Suppressor macrophage treated with lipopolysaccharide for 4 hours (primary cell): ENCODE results near the gene PSMG3.
"Not testable (repeated sequence)": the region's sequence is repeated elsewhere in the genome, so short reads cannot be mapped to it uniquely, and the experiment has no call there.

Experiments
- DNase-seq: peaks from one replicate; pipeline ENCODE4 v3.0.0-alpha.2; 2020

Gene PSMG3

GRCh38 chr7:1531263-1531978 lies 38.4 kb downstream of the PSMG3 start:
- DNase-seq = peak; percentile 35

GRCh38 chr7:1530946-1531262 lies 38.9 kb downstream of the PSMG3 start:
- no peak for DNase-seq

DNA sequence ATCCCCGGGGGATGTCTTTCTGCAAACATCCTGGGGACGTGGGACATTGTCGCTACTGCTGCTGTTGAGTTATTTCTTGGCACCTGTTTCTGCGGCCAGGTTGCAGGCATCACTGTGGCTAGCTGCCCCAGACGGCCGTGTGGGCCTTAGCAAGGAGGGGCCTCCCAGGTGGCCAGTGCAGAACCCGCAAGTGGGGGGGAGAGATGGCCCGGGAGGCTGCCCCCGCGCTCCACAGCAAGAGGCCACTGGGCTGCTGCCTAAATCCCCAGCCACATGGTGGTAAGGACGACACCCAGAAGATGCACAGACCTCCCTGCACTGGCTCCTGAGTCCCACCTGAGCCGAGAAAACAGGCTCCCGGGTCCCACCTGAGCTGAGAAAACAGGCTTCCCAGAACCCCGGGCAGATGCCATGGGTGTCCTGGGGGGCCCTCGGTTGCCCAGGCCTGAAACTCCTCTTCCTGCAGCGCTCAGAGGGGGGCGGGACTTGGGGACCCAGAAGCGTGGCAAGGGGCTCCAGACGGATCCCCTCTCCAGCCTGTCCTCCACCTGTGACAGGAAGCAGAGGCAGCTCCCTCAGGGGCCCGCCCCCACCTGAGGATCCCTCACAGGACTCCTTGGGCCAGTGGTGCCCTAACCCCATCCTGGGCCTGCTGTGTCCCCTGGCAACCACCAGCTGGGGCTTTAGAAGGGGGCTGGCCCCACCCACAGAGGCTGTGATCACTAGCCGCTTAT lies 40.3 kb downstream of the PSMG3 start:
- no peak for DNase-seq

- no peak for DNase-seq
Measured at GRCh38 chr7:1526271-1526754, 43.5 kb downstream of the PSMG3 start.

GRCh38 chr7:1525409-1525808 lies 44.4 kb downstream of the PSMG3 start:
- no peak for DNase-seq

DNA sequence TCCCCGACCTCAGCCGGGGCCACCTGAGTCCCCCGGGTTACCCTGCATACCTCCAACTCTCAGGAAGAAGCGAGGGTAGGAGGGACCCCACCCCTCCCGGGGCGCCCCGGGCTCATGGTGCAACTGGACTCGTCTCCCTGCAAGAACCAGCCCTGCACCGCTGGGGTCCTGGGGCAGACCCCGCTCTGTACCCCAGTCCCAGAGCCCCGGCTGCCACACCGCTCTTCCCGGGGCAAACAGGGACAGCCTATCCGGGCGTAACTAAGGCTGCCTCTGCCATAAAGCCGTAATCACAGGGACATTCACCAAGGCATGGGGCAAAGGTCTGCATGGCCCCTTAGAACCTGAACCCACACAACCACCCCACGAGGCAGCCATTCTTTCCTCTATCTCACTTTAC lies 46.0 kb downstream of the PSMG3 start:
- no peak for DNase-seq

GRCh38 chr7:1523208-1523607 lies 46.6 kb downstream of the PSMG3 start:
- DNase-seq = no peak

- DNase-seq = no peak
Measured at GRCh38 chr7:1521456-1521855, 48.4 kb downstream of the PSMG3 start.

DNA sequence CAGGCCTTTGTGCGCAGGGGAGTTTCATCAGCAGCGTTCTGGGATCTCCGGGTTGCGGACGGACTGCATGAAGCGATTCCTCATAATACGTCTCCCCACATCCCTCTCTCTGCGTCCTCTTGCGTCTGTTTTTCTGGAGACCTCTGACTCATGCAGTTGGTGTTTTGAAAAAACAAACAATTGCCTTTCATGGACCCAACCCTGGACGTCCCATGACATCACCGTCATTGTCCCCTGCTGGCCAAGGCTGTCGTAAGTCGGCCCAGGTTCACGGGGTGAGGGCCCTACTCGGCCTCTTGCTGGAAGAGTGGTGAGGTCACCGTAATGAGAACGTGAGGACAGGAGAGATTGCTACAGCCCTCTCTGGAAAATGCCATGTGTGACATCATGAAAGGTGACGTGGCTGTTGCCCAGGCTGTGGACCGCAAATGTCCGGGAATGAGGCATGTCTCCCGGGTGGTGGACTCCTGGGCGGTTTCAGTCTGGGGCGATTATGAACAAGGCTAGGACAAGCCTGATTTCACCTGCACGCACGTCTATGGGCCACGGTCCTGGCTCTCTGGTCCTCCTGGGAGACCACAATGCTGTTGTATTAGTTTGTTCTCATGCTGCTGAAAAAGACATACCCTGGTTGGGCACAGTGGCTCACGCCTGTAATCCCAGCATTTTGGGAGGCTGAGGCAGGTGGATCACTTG lies 49.1 kb downstream of the PSMG3 start:
- peak; percentile 58 for DNase-seq

DNA sequence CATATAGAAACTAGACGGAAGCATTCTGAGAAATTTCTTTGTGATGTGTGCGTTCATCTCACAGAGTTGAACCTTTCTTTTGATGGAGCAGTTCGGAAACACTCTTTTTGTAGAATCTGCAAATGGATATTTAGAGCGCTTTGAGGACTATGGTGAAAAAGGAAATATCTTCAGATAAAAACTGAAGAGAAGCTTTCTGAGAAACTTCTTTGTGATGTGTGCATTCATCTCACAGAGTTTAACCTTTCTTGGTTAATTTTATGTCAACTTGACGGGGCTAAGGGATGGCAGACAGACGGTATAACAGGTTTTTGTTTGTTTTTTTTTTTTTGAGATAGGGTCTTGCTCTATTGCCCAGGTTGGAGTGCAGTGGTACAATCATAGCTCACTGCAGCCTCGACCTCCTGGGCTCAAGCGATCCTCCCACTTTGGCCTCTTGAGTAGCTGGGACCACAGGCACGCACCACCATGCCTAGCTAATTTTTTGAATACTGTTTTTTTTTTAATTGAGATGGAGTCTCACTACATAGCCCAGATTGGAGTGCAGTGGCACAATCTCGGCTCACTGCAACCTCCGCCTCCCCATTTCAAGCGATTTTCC lies 50.4 kb downstream of the PSMG3 start:
- not testable (repeated sequence) for DNase-seq
